ENCODE data around the gene IGLL1. TPM values are rescaled to one million over a fixed set of nuclear protein-coding genes. Genes with fewer than 3 reads are reported as not detected.

The IGLL1 gene
- total RNA-seq, 1 experiment from 2014 or later: not detected

DNA sequence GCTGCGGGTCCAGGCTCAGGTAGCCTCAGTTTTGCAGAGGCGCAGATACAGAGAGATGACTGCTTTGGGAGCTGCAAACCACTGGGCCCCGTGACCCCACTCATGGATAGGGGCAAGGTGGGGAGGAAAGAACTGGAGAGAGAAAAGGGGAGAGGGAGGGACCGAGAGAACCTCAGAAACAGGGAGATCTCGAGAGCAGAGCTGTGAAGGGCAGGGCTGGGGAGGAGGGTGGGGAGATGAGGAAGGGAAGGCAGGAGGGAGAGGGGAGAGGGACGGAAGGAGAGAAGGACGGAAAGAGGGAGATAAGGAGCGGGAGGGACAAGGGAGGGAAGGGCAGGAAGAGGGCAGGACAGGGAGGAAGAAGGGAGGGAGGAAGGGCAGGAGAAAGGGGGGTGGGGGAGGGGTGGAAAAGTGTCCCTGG, 46.3 kb downstream of the IGLL1 start:
- DNase-seq (ENCODE audit: unreplicated experiment): no peak
- POLR2A ChIA-PET: no interaction called here
- Mint-ChIP-seq H3K9me3 (ENCODE audit: unreplicated experiment) (no peaks in the 10 kb centered on the region), H3K36me3 (ENCODE audit: insufficient read depth, unreplicated experiment) (no peaks in the 10 kb centered on the region), H3K4me3 (ENCODE audit: unreplicated experiment) (no peak overlapping the region), H3K4me1 (ENCODE audit: insufficient read depth, unreplicated experiment) (no peaks in the 10 kb centered on the region), H3K27me3 (ENCODE audit: insufficient read depth, unreplicated experiment) (peaks cover 26% of the 10 kb centered on the region), H3K27ac (ENCODE audit: low read depth, unreplicated experiment) (no peak overlapping the region)
- intact Hi-C loops (cut with micrococcal nuclease): no loop called here
- no TSS peak for BruUV-seq (replicated peaks)
- no peak for TF ChIP-seq CTCF (IDR thresholded peaks at IDR 0.05; ENCODE audit: unreplicated experiment)
- CTCF ChIA-PET: interaction anchor here (1.0 kb wide), 1 partner anchor 14 kb away, joined by 3 read pairs; no protein-coding TSS in a partner anchor

DNA sequence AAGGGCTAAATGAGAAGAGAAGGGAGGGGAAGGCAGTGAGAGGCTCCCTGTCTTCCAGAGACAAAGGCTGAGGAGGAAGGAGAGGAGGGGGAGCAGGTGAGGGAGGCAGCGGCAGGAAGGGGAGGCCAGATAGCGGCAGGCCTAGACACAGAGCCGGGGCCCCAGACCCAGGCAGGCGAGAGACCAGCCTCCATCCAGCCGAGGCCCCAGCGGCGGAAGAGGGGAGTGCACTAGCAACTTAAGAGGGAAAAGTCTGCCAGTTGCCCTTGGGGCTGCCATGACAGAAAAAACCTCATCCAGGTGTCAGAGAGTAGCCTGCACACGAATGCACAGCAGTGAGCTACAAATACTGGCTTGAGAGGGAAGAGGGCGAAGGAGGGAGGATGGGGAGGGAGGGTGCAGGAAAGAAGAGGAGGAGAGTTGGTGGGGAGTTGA, 46.7 kb downstream of the IGLL1 start:
- intact Hi-C loops (cut with micrococcal nuclease): no loop called here
- peak; percentile 34 for DNase-seq (ENCODE audit: unreplicated experiment)
- no peak for TF ChIP-seq CTCF (IDR thresholded peaks at IDR 0.05; ENCODE audit: unreplicated experiment)
- Mint-ChIP-seq H3K9me3 (ENCODE audit: unreplicated experiment) (no peaks in the 10 kb centered on the region), H3K27me3 (ENCODE audit: insufficient read depth, unreplicated experiment) (peaks cover 26% of the 10 kb centered on the region), H3K36me3 (ENCODE audit: insufficient read depth, unreplicated experiment) (no peaks in the 10 kb centered on the region), H3K27ac (ENCODE audit: low read depth, unreplicated experiment) (no peak overlapping the region), H3K4me1 (ENCODE audit: insufficient read depth, unreplicated experiment) (no peaks in the 10 kb centered on the region), H3K4me3 (ENCODE audit: unreplicated experiment) (no peak overlapping the region)
- ChIA-PET CTCF (interaction anchor here (0.7 to 1.0 kb wide), 2 partner anchors 14 to 78 kb away, joined by 3 to 4 read pairs; no protein-coding TSS in a partner anchor), POLR2A (no interaction called here)
- BruUV-seq (replicated peaks): no TSS peak

GRCh38 chr22:23532731-23533130, 47.4 kb downstream of the IGLL1 start:
- ChIA-PET CTCF (interaction anchor here (0.7 kb wide), 1 partner anchor 77 kb away, joined by 4 read pairs; no protein-coding TSS in a partner anchor), POLR2A (no interaction called here)
- intact Hi-C loops (cut with micrococcal nuclease): no loop called here
- no TSS peak for BruUV-seq (replicated peaks)
- no peak for DNase-seq (ENCODE audit: unreplicated experiment)
- H3K4me3 Mint-ChIP-seq (ENCODE audit: unreplicated experiment): no peak overlapping the region
- TF ChIP-seq CTCF (IDR thresholded peaks at IDR 0.05; ENCODE audit: unreplicated experiment): no peak
- H3K27ac Mint-ChIP-seq (ENCODE audit: low read depth, unreplicated experiment): no peak overlapping the region
- no peaks in the 10 kb centered on the region for H3K36me3 Mint-ChIP-seq (ENCODE audit: insufficient read depth, unreplicated experiment)
- H3K4me1 Mint-ChIP-seq (ENCODE audit: insufficient read depth, unreplicated experiment): no peaks in the 10 kb centered on the region
- H3K27me3 Mint-ChIP-seq (ENCODE audit: insufficient read depth, unreplicated experiment): peaks cover 23% of the 10 kb centered on the region
- H3K9me3 Mint-ChIP-seq (ENCODE audit: unreplicated experiment): no peaks in the 10 kb centered on the region

GRCh38 chr22:23531966-23532705, 48.0 kb downstream of the IGLL1 start:
- no peak overlapping the region for H3K27ac Mint-ChIP-seq (ENCODE audit: low read depth, unreplicated experiment)
- intact Hi-C loops (cut with micrococcal nuclease): no loop called here
- POLR2A ChIA-PET: no interaction called here

More at GRCh38 chr22:23531966-23532705, 48.0 kb downstream of the IGLL1 start:
- peaks cover 18% of the 10 kb centered on the region for H3K27me3 Mint-ChIP-seq (ENCODE audit: insufficient read depth, unreplicated experiment)
- no peak for DNase-seq (ENCODE audit: unreplicated experiment)
- no peaks in the 10 kb centered on the region for H3K4me1 Mint-ChIP-seq (ENCODE audit: insufficient read depth, unreplicated experiment)
- CTCF ChIA-PET: interaction anchor here (0.6 to 0.7 kb wide), 2 partner anchors 77 to 1211 kb away, joined by 3 to 4 read pairs; no protein-coding TSS in a partner anchor
- no peaks in the 10 kb centered on the region for H3K9me3 Mint-ChIP-seq (ENCODE audit: unreplicated experiment)
- BruUV-seq (replicated peaks): no TSS peak
- no peaks in the 10 kb centered on the region for H3K36me3 Mint-ChIP-seq (ENCODE audit: insufficient read depth, unreplicated experiment)
- no peak overlapping the region for H3K4me3 Mint-ChIP-seq (ENCODE audit: unreplicated experiment)
- TF ChIP-seq CTCF (IDR thresholded peaks at IDR 0.05; ENCODE audit: unreplicated experiment): no peak

Measured in MCF 10A (cell line).